Upper lobe of left lung (tissue), 6 donors: Measurements from ENCODE around the gene MCUR1. TPM values are rescaled to one million over a fixed set of nuclear protein-coding genes. Genes with fewer than 3 reads are reported as not detected.

Experiments used
- ATAC-seq, 2 donors: fragments of 200-7000 bp; cut with Tn5 transposase; one replicate each; pipeline ENCODE4 v1.9.1; 2022; ENCODE audit warnings: mild to moderate bottlenecking in 2 of 2, moderate library complexity in 2 of 2; ENCODE audit not compliant: low FRiP score in 2 of 2
- DNase-seq, 2 donors: peaks; one replicate each; pipeline ENCODE4 v3.0.0-alpha.2; 2019 to 2020
- H3K27ac ChIP-seq, 4 donors: fragments of 200-600 bp; sonication (generic); one replicate each; pipeline ENCODE4 v1.5.1; 2016 to 2019
- H3K27me3 ChIP-seq, 4 donors: fragments of 200-600 bp; sonication (generic); one replicate each; pipeline ENCODE4 v1.5.1; 2017 to 2019
- H3K36me3 ChIP-seq, 4 donors: fragments of 200-600 bp; sonication (generic); one replicate each; pipeline ENCODE4 v1.5.1; 2016 to 2019
- H3K4me1 ChIP-seq, 4 donors: fragments of 200-600 bp; sonication (generic); one replicate each; pipeline ENCODE4 v1.5.1; 2018 to 2019
- H3K4me3 ChIP-seq, 4 donors: fragments of 200-600 bp; sonication (generic); one replicate each; pipeline ENCODE4 v1.5.1; 2017 to 2019; ENCODE audit warnings: mild to moderate bottlenecking in 2 of 4, moderate library complexity in 1 of 4
- H3K9me3 ChIP-seq, 4 donors: fragments of 200-600 bp; sonication (generic); one replicate each; pipeline ENCODE4 v1.5.1; 2018 to 2019
- CTCF ChIP-seq, 6 experiments: fragments of 450-650 bp in 4 of 6; fragments of 200-600 bp in 2 of 6; sonication (generic) in 2 of 6; IDR thresholded peaks; one replicate each; pipeline ENCODE4 v1.5.1; 2016 to 2019; ENCODE audit warnings: antibody characterized with exemption in 6 of 6
- EP300 ChIP-seq, 4 donors: sonication (generic); formaldehyde crosslinking; IDR thresholded peaks; one replicate each; pipeline ENCODE4 v1.5.1; 2017; ENCODE audit warnings: antibody characterized with exemption in 4 of 4, control low read depth in 2 of 4
- POLR2A ChIP-seq, 4 donors: fragments of 450-650 bp; IDR thresholded peaks; one replicate each; pipeline ENCODE4 v1.5.1; 2016 to 2017; ENCODE audit warnings: antibody characterized with exemption in 4 of 4, mild to moderate bottlenecking in 2 of 4
- POLR2AphosphoS5 ChIP-seq, 2 donors: sonication (generic); formaldehyde crosslinking; IDR thresholded peaks; one replicate each; pipeline ENCODE4 v1.5.1; 2017; ENCODE audit warnings: antibody characterized with exemption in 2 of 2
- WGBS, 2 donors: methylation state at CpG; one replicate each; pipeline ENCODE4 v1.1.5; 2017 to 2018; 5-methylcytosine and 5-hydroxymethylcytosine counted together
- total RNA-seq, 6 donors: library from RNA; depleted of rRNA in 4 of 6; stranded (reverse); fragments of >200 nt in 4 of 6; gene quantifications; one replicate each; pipeline versions ENCODE4 v1.1.0 to v1.2.1, GENCODE V29; 2016 to 2021
- donor health status: DM: no; HTN: no; CAD: no; lungs with moderate emphysema.
- donor health status: DM: no; HTN: yes; CAD: no; lungs with severe emphysema.

MCUR1 gene
- total RNA-seq, 6 donors from 2014 or later, result 9.4 to 34.6 (median 26.5) TPM

GRCh38 chr6:13767121-13767808 is 47.1 kb downstream of the MCUR1 start:
- no peaks in the 10 kb centered on the region for H3K36me3 ChIP-seq
- DNase-seq, result peak in 1 of 2 donors; percentile 61

GRCh38 chr6:13766201-13766634 is 48.1 kb downstream of the MCUR1 start:
- peak in 1 of 2 donors; percentile 53 for ATAC-seq

More at GRCh38 chr6:13767121-13767808, 47.1 kb downstream of the MCUR1 start:
- TF ChIP-seq EP300 (IDR thresholded peaks at IDR 0.05), result peak in 1 of 4 donors; percentile 48
- peak in 1 of 2 donors; percentile 42 for TF ChIP-seq POLR2AphosphoS5 (IDR thresholded peaks at IDR 0.05)
- TF ChIP-seq CTCF (IDR thresholded peaks at IDR 0.05), result peak in 2 of 6 experiments; percentile 10 to 19
- no peak for TF ChIP-seq POLR2A (IDR thresholded peaks at IDR 0.05)
- H3K9me3 ChIP-seq, result no peaks in the 10 kb centered on the region
- no peaks in the 10 kb centered on the region for H3K27me3 ChIP-seq
- peaks cover 10 to 15% (median 11%) of the 10 kb centered on the region in 4 donors for H3K4me1 ChIP-seq
- peak in 1 of 2 donors; percentile 50 for ATAC-seq
- H3K4me3 ChIP-seq, result peak overlapping the region in 3 of 4 donors; percentile 9 to 35 (median 25)
- WGBS, 2 donors, result 21 to 25% methylated on average over 19 of the region's 19 CpGs
- peak overlapping the region in 1 of 4 donors; percentile 5 for H3K27ac ChIP-seq

GRCh38 chr6:13765570-13765969 is 48.8 kb downstream of the MCUR1 start:
- Histone ChIP-seq H3K27ac (no peak overlapping the region), H3K4me1 (peaks cover 12 to 25% (median 17%) of the 10 kb centered on the region in 4 donors), H3K27me3 (no peaks in the 10 kb centered on the region), H3K9me3 (no peaks in the 10 kb centered on the region), H3K36me3 (no peaks in the 10 kb centered on the region), H3K4me3 (no peak overlapping the region)
- TF ChIP-seq CTCF (IDR thresholded peaks at IDR 0.05) (no peak), EP300 (IDR thresholded peaks at IDR 0.05) (no peak), POLR2A (IDR thresholded peaks at IDR 0.05) (no peak), POLR2AphosphoS5 (IDR thresholded peaks at IDR 0.05) (no peak)
- ATAC-seq (no peak), DNase-seq (no peak)
- WGBS, 2 donors, result 81 to 84% methylated on average over 8 of the region's 8 CpGs

More at GRCh38 chr6:13766201-13766634, 48.1 kb downstream of the MCUR1 start:
- H3K27me3 ChIP-seq, result no peaks in the 10 kb centered on the region
- H3K9me3 ChIP-seq, result no peaks in the 10 kb centered on the region
- H3K27ac ChIP-seq, result no peak overlapping the region
- TF ChIP-seq CTCF (IDR thresholded peaks at IDR 0.05), result no peak
- TF ChIP-seq POLR2A (IDR thresholded peaks at IDR 0.05), result no peak
- TF ChIP-seq EP300 (IDR thresholded peaks at IDR 0.05), result no peak
- TF ChIP-seq POLR2AphosphoS5 (IDR thresholded peaks at IDR 0.05), result no peak
- H3K36me3 ChIP-seq, result no peaks in the 10 kb centered on the region
- DNase-seq, result no peak
- H3K4me3 ChIP-seq, result no peak overlapping the region
- WGBS, 2 donors, result 72 to 77% methylated on average over 5 of the region's 5 CpGs
- H3K4me1 ChIP-seq, result peaks cover 12 to 22% (median 17%) of the 10 kb centered on the region in 4 donors

- WGBS, 2 donors, result 84 to 91% methylated on average over 9 of the region's 9 CpGs
- Histone ChIP-seq H3K27ac (no peak overlapping the region), H3K27me3 (no peaks in the 10 kb centered on the region), H3K4me1 (peaks cover 15 to 25% (median 18%) of the 10 kb centered on the region in 4 donors), H3K36me3 (no peaks in the 10 kb centered on the region), H3K9me3 (no peaks in the 10 kb centered on the region), H3K4me3 (no peak overlapping the region)
- TF ChIP-seq POLR2A (IDR thresholded peaks at IDR 0.05) (no peak), POLR2AphosphoS5 (IDR thresholded peaks at IDR 0.05) (no peak), CTCF (IDR thresholded peaks at IDR 0.05) (no peak), EP300 (IDR thresholded peaks at IDR 0.05) (no peak)
- ATAC-seq, result no peak
- no peak for DNase-seq
Measured at GRCh38 chr6:13764996-13765395, 49.4 kb downstream of the MCUR1 start.
